HUES64 (cell line): ENCODE measurements around the gene INTS1.

ENCODE experiments used
- H3K27ac ChIP-seq: 2 replicates; pipeline ENCODE4 v1.7.0; 2013; ENCODE audit warnings: low read depth, low read length, inconsistent platforms
- H3K27me3 ChIP-seq: 2 replicates; pipeline ENCODE4 v1.6.1; 2013; ENCODE audit warnings: mild to moderate bottlenecking, low read length; ENCODE audit not compliant: insufficient read depth
- H3K36me3 ChIP-seq: 2 replicates; pipeline ENCODE4 v1.6.1; 2013; ENCODE audit warnings: mild to moderate bottlenecking, low read length; ENCODE audit not compliant: insufficient read depth
- H3K4me1 ChIP-seq: 2 replicates; pipeline ENCODE4 v1.6.1; 2013; ENCODE audit warnings: mild to moderate bottlenecking, low read length, moderate library complexity; ENCODE audit not compliant: insufficient read depth
- H3K4me3 ChIP-seq: 2 replicates; pipeline ENCODE4 v1.5.1; 2013; ENCODE audit warnings: mild to moderate bottlenecking, low read length, moderate library complexity
- H3K9ac ChIP-seq: 2 replicates; pipeline ENCODE4 v1.6.1; 2013; ENCODE audit warnings: mild to moderate bottlenecking, low read depth, low read length
- H3K9me3 ChIP-seq: 2 replicates; pipeline ENCODE4 v1.6.1; 2013; ENCODE audit warnings: low read depth, low read length; ENCODE audit not compliant: insufficient read depth
- WGBS: fragments of 150-250, 120-280 bp; methylation state at CpG from one replicate; pipeline ENCODE4 v1.1.7; 2013; ENCODE audit warnings: missing lambda C conversion rate; 5-methylcytosine and 5-hydroxymethylcytosine counted together

INTS1 gene

DNA sequence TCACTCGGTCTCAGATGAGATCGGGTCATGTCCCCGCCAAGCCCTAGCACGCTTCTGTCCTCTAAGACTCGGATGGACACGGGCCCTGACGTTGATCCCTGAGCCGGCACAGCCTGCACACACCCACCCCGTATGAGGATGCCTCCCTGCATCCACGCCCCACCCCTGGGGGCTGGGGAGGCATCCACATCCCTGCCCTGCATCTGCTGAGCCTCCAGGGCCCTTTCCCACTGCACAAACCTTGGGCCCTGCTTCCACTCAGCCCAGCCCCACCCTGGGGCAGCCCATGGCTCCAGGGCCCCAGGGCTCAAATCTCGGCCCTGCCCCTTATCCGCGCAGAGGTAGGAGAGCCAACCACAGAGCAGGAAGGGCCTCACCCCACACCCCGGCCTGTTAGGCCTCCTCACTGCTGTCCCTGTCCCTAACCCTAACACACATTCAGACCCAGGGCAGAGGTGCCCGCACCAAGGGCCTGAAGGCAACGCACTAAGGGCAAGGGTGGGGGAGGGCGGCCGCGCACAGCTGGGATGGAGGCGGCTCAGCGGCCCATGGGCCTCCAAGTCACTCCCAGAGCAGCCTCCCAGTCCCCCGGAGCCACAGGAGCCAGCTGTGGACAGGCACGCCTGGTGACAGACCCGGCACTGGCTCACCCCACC is 35.4 kb downstream of the INTS1 start:
- Histone ChIP-seq H3K9me3 (no peaks in the 10 kb centered on the region), H3K9ac (no peak overlapping the region), H3K27me3 (no peaks in the 10 kb centered on the region), H3K27ac (no peak overlapping the region), H3K4me1 (no peaks in the 10 kb centered on the region; the same call in 1 of the 2 replicates), H3K4me3 (no peak overlapping the region), H3K36me3 (peaks cover 36% of the 10 kb centered on the region)
- 93% methylated on average over 24 of the region's 24 CpGs for WGBS

DNA sequence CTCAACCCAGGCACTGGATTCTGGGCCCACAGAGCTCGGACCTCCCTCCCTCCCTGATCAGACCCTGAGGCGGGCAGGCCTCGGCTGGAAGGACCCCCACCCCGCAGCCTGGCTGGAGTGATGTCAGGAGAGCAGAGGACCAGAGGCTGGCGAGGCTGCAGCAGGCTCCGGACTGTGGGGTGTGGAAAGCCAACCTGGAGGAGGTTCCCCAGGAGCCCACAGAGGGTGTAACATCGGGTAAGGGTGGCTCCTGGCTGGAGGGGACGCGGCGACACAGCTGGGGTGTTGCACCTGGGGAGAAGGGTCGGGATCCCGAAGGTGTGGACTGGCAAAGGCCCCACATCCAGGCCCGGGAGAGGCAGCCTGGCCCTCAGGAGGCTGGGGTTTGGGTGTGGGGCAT is 36.0 kb downstream of the INTS1 start:
- no peak overlapping the region for H3K27ac ChIP-seq
- H3K9me3 ChIP-seq: no peaks in the 10 kb centered on the region
- no peak overlapping the region for H3K9ac ChIP-seq
- no peaks in the 10 kb centered on the region; the same call in 1 of the 2 replicates for H3K4me1 ChIP-seq
- peaks cover 31% of the 10 kb centered on the region for H3K36me3 ChIP-seq
- no peak overlapping the region for H3K4me3 ChIP-seq
- H3K27me3 ChIP-seq: no peaks in the 10 kb centered on the region
- WGBS: 91% methylated on average over 13 of the region's 13 CpGs

DNA sequence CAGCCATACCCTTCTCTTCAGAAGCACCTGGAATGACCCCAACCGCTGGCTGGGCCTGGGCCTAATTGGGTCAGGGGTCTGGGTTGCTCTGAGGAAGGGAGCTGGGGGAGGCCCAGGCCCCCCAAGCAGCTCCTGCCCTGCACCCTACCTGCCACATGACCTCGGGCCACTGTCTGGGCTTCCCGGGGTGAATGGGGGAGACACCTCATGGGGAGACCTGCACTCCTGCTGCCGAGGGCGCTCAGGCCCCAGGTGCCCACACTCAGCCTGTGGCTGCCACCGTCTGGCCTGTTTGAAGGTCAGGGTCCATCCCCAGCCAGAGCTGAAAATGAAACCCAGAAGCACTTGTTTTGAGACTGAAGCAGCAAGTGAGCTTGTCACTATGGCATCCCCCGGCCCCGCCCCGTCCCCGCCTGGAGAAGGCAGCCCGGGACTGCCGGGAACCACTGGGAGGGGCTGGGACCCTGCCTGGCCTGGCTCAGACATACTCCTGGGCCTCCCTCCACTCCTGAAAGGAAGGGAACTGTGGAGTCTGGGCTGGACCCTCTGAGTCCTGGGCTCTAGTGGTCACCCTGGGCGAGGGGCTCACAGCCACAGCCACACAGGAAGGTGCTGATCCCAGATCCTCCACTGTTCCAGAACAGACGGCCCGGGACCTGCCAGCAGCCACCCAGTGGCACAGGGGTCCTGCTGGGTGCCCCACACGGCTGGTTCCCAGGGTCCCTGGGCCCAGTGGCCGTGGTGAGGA is 37.5 kb downstream of the INTS1 start:
- Histone ChIP-seq H3K9ac (no peak overlapping the region), H3K9me3 (no peaks in the 10 kb centered on the region), H3K27me3 (no peaks in the 10 kb centered on the region), H3K4me1 (no peaks in the 10 kb centered on the region; the same call in 1 of the 2 replicates), H3K36me3 (peaks cover 19% of the 10 kb centered on the region), H3K4me3 (no peak overlapping the region), H3K27ac (peak overlapping the region; percentile 25)
- WGBS: 59% methylated on average over 17 of the region's 17 CpGs

DNA sequence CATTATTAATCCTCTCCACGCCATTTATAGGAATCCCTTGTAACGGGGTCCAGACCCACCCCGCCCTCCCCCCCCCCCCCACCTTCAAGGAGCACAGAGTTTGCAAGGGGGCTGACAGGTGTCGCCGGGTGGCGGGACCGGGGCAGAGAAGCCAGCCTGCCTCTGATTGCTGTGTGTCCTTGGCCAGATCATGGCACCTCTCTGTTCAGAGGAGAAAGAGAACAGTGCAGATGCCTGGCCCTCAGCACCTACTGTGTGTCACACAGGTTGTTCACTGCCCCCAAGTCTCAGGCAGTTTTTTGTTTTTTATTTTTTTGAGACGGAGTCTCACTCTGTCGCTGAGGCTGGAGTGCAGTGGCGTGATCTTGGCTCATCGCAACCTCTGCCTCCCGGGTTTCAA is 39.5 kb downstream of the INTS1 start:
- Histone ChIP-seq H3K9ac (no peak overlapping the region), H3K9me3 (no peaks in the 10 kb centered on the region), H3K4me3 (no peak overlapping the region), H3K36me3 (peaks cover 1% of the 10 kb centered on the region), H3K27me3 (no peaks in the 10 kb centered on the region), H3K4me1 (no peaks in the 10 kb centered on the region; the same call in 1 of the 2 replicates), H3K27ac (no peak overlapping the region)
- WGBS: 89% methylated on average over 9 of the region's 12 CpGs

DNA sequence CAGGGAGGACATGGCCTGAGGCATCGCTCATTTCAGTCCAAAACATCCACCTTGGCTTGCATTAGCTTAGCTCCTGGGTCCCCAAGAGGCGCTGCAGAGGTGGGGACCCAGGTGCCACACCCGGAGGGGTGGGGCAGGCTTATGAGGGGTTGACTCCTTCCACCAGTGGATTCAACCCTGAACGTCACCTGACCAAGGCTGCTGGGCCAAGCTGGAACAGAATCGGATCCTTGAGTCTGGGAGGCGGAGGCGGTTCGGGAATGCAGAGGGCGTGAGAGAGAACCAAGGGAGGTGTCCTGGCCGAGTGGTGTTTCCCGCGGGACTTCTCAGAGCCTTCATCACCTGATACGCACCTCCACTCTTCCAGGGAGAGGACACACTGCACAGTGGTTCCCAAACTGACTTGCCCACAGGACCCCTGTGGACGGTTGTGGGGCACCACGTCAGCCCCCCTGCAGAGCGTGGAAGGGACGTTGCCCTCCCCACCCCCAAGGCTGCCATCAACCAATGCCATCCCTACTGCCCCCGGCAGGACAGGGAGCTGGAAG is 40.4 kb downstream of the INTS1 start:
- H3K27me3 ChIP-seq: no peaks in the 10 kb centered on the region
- no peaks in the 10 kb centered on the region; the same call in 1 of the 2 replicates for H3K4me1 ChIP-seq
- no peaks in the 10 kb centered on the region for H3K36me3 ChIP-seq
- H3K4me3 ChIP-seq: no peak overlapping the region
- 86% methylated on average over 18 of the region's 18 CpGs for WGBS
- no peak overlapping the region for H3K27ac ChIP-seq
- H3K9me3 ChIP-seq: no peaks in the 10 kb centered on the region
- no peak overlapping the region for H3K9ac ChIP-seq

DNA sequence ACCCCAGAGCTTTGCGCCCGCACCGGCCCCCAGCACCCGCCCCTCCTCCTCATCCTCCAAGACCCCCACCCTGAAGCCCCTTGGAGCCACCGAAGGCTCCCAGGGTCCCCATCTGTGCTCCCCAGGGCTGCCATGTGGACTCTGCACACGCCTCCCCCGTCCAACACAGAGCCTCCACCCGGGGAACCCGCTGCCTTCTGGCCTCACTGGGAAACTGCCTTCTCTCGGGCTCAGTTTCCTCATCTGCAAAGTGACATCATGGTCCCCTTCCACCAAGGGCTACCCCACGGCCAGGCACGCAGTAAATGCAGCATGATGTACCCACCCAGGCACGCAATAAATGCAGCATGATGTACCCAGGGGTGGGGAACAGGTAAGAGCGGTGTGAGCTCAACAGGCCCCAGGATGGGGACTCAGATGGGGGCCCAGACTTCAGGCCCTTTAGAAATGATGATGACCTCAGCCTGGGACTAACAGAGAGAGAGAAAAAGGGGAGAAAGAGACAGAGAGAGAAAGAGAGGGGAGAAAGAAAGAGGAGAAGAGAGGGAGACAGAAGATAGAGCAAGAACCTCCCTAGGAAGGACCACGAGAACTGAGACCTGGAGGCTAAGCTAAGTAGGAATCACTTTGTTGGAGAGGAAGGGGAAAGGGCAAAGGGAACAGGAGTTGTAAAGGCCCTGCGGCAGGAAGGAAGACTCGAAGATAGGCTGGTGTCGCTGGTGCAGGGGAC is 42.4 kb downstream of the INTS1 start:
- Histone ChIP-seq H3K36me3 (no peaks in the 10 kb centered on the region), H3K27me3 (no peaks in the 10 kb centered on the region), H3K27ac (no peak overlapping the region), H3K9me3 (no peaks in the 10 kb centered on the region), H3K4me3 (no peak overlapping the region), H3K9ac (no peak overlapping the region), H3K4me1 (no peaks in the 10 kb centered on the region; the same call in 1 of the 2 replicates)
- WGBS: 84% methylated on average over 18 of the region's 18 CpGs

DNA sequence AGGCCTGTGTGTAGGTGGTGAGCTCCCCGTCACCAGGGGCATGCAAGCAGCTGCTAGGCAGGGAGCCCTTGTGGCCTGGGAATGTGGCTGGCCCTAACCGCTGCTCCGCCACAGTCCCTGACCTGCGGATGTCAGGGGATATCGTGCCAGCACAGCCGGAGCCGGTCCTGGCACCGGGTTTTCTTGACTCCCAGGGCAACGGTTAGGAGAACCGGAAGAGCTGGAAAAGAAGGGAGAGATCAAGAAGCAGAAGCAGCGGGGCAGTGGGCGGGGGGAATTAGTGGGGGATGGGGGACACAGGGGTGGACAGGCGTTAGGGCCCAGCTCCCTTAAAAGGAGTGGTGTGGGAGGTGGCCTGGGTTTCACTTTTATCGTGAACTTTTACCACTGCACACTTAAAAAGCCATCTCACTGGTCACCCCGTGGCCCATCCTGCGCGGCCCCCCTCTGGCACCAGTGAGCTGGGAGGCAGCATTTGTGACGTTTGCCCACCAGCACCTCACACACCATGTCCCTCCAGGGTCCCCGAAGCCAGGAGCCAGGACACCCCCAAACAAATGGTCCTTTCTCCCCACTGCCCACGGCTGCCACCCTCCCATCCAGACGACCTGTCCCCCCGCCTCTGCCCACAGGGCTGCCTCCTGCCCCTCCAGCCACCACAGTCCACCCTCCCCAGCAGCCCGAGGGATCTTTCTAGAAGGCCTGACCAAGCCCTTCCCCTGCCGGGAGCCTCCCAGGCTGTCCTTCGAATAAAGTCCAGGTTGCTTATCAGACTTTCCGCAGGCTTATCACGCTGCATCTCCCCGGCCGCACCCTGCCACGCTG is 43.2 kb downstream of the INTS1 start:
- Histone ChIP-seq H3K27ac (no peak overlapping the region; the same call in 1 of the 2 replicates), H3K27me3 (no peaks in the 10 kb centered on the region), H3K4me1 (no peaks in the 10 kb centered on the region), H3K9ac (no peak overlapping the region), H3K9me3 (no peaks in the 10 kb centered on the region), H3K4me3 (no peak overlapping the region), H3K36me3 (no peaks in the 10 kb centered on the region)
- WGBS: 71% methylated on average over 30 of the region's 30 CpGs

DNA sequence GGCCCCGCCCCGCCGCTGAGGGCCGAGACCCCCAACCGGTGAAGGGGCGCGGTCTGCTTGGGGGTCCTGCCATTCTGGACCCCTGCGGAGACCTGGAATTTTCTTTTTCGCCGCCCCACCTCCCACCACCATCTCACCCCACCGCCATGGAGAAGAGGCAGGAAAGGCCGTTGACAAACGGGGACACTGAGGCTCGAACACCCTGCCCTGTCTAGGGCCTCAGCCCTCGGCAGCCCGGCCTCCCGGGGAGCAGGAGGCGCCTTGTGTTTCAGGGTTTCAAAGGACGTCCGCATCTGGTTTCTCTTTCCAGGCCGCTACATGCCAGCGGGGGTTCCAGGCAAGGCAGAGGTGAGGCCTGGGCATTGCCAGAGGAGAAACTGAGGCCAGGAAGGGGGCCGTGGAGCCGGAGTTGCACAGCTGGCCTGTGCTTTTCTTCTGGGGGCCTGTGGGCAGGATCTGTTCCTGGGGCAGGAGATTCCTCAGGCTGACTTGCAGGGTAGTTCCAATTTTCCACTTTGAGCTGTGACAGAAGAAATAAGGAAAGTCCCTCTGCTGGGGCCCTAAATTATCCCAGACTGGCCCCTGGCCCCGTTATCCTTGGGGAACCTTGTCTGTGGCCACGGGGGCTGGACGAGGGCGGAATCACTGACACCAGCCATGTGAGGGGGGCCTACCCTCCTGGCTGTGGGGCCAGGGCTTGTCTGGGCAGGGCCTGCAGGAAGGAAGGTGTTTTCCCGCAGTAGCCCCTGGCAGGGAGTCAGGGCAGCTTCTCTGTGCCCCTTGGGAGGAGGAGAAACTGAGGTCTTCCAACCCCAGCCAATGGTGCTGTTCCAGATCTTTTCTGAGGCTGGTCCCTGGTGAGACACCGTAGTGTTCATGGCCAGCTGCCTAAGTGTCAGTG is 44.0 kb downstream of the INTS1 start:
- H3K4me1 ChIP-seq: no peaks in the 10 kb centered on the region
- no peaks in the 10 kb centered on the region for H3K9me3 ChIP-seq
- no peaks in the 10 kb centered on the region for H3K27me3 ChIP-seq
- WGBS: 30% methylated on average over 30 of the region's 30 CpGs
- peak overlapping the region; percentile 25; the same call in 1 of the 2 replicates for H3K27ac ChIP-seq
- H3K4me3 ChIP-seq: peak overlapping the region; percentile 47
- no peak overlapping the region for H3K9ac ChIP-seq
- H3K36me3 ChIP-seq: no peaks in the 10 kb centered on the region

DNA sequence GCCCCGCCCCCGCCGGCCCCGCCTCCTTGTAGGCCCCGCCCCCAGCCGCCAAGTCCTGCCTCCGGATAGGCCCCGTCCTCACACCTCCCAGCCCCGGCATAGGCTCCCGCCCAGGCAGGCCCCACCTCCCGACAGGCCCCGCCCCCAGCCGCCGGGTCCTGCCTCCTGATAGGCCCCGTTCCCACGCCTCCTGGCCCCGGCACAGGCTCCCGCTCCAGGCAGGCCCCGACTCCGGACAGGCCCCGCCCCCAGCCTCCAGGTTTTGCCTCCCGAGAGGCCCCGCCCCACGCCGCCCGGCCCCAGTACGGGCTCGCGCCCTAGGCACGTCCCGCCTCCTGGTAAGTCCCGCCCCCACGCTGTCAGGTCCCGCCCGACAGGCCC is 44.7 kb downstream of the INTS1 start:
- Histone ChIP-seq H3K27ac (no peak overlapping the region), H3K27me3 (no peaks in the 10 kb centered on the region), H3K4me3 (peak overlapping the region; percentile 90), H3K9ac (no peak overlapping the region), H3K4me1 (no peaks in the 10 kb centered on the region), H3K9me3 (no peaks in the 10 kb centered on the region), H3K36me3 (no peaks in the 10 kb centered on the region)
- under 1% methylated on average over 31 of the region's 35 CpGs for WGBS
